Suprapubic skin (tissue), 4 donors: ENCODE results near the gene CAPN13.

Source experiments
- EP300 ChIP-seq: sonication (generic); formaldehyde crosslinking; IDR thresholded peaks from one replicate; pipeline ENCODE4 v1.6.1; 2017; ENCODE audit warnings: antibody characterized with exemption
- POLR2A ChIP-seq, 2 donors: fragments of 450-650 bp; IDR thresholded peaks; one replicate each; pipeline ENCODE4 v1.6.1; 2017; ENCODE audit warnings: antibody characterized with exemption in 2 of 2, mild to moderate bottlenecking in 2 of 2, moderate library complexity in 2 of 2
- POLR2AphosphoS5 ChIP-seq, 3 donors: sonication (generic); formaldehyde crosslinking; IDR thresholded peaks; one replicate each; pipeline ENCODE4 v1.6.1; 2017; ENCODE audit warnings: antibody characterized with exemption in 3 of 3
- TF ChIP-seq, protein P1 (sequence below), 2 donors: fragments of 200-600 bp in 1 of 2; fragments of 450-650 bp in 1 of 2; sonication (generic) in 1 of 2; IDR thresholded peaks; one replicate each; pipeline ENCODE4 v1.5.1; 2016 to 2019; ENCODE audit warnings: antibody characterized with exemption in 2 of 2, mild to moderate bottlenecking in 1 of 2, moderate library complexity in 1 of 2

DNA sequence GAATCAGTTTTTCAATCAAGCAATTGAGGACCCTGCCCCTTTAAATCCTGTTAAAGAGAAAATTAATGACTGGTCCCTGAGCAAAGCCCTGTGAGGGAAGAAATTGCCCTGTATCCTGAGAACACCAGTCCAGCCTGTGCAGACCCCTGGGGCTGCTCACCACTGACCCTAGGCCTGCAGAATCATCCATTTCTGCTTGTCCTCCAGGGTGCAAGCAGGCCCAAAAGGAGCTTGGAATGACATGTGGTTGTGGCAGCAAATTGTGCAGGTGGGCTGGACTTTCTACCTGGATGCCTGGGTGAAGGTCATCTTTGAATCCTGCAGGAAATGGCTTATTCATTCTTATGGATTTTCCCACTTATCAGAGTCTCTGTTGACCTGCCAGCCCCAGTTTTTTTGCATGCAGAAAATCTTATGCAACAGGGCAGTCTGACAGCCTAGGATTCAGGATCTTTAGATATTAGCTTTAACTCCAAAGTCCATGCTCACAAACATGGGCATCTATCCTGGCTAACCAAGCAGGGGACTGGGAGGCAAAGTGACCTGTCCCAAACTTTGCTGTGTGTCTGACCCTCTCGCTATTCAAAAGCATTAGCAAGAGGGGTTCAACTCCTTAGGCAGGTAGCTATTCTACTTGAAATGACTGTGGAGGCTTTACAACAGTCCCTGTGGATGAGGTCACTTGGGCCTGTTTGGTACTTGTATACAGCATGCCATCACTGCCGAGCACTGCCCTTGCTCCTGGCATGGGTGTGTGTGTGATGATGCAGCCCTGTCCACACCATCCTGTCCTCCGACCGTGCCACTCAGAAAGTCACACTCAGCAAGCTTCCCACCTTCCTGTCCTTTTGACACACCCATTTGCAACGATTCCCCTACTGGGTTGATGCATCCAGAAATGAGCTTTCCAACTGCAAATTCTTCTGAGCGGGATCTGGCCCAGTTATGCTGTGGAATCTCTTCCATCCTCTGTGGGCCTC is 85.3 kb downstream of the CAPN13 start:
- TF ChIP-seq POLR2A (IDR thresholded peaks at IDR 0.05) (no peak), POLR2AphosphoS5 (IDR thresholded peaks at IDR 0.05) (no peak), EP300 (no peak)
- TF ChIP-seq, protein P1, sequence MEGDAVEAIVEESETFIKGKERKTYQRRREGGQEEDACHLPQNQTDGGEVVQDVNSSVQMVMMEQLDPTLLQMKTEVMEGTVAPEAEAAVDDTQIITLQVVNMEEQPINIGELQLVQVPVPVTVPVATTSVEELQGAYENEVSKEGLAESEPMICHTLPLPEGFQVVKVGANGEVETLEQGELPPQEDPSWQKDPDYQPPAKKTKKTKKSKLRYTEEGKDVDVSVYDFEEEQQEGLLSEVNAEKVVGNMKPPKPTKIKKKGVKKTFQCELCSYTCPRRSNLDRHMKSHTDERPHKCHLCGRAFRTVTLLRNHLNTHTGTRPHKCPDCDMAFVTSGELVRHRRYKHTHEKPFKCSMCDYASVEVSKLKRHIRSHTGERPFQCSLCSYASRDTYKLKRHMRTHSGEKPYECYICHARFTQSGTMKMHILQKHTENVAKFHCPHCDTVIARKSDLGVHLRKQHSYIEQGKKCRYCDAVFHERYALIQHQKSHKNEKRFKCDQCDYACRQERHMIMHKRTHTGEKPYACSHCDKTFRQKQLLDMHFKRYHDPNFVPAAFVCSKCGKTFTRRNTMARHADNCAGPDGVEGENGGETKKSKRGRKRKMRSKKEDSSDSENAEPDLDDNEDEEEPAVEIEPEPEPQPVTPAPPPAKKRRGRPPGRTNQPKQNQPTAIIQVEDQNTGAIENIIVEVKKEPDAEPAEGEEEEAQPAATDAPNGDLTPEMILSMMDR (IDR thresholded peaks at IDR 0.05): no peak
